Globus pallidus (tissue), 1 donor: ENCODE results near the gene OR2C3.
A peak's percentile ranks its signal among the peaks of the same experiment; 100 is the strongest.
"Not testable (repeated sequence)": the region's sequence is repeated elsewhere in the genome, so short reads cannot be mapped to it uniquely, and the experiment has no call there.

ENCODE experiments used
- DNase-seq: peaks from one replicate; pipeline ENCODE4 v3.0.0-alpha.2; 2015; ENCODE audit warnings: low spot score

Gene OR2C3

DNA sequence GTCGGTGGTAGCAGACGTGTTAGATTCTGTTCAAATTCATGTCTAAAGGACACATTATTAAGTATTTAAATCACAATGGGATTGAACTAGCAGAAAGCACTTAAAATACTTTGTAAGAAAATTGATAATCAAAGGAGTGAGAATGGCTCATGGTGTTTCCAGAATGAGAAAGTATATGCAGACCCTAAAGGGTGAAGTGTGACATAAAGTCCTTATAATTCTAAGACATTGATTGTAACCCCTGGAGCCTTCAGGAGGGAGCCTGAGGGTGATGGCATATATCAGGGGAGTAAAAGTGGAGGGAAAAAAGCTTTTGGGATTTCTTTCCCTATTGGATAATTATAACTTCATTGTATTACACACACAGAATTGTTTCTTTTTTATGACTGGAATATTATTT is at the start of gene OR2C3:
TSS of gene OR2C3 (minus strand) at position 101 of the 400 bp plus-strand sequence. CDS start 3,929 bp downstream, outside the sequence.
- DNase-seq, result no peak

DNA sequence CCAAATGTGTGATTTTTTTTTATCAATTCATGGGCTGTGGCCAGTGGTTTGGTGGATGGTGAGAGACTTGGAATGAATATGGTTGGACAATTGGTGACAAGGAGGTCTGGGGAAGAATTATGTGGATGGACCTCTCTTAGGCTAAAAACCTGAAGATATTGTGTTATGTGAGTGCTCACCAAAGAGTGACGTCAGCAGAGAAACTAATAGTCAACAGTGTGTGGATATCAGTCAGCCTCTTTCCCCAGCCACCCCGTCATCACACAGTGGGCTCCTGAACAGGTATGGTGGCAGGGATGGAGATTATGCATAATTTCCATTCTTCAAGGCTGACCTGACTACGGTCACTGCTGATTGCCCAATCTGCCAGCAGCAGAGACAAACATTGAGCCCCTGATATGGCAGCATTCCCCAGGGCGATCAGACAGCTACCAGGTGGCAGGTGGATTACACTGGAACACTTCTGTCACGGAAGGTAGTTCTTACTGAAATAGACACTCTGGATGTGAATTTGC is 42.8 kb upstream of the OR2C3 start:
- no peak for DNase-seq

DNA sequence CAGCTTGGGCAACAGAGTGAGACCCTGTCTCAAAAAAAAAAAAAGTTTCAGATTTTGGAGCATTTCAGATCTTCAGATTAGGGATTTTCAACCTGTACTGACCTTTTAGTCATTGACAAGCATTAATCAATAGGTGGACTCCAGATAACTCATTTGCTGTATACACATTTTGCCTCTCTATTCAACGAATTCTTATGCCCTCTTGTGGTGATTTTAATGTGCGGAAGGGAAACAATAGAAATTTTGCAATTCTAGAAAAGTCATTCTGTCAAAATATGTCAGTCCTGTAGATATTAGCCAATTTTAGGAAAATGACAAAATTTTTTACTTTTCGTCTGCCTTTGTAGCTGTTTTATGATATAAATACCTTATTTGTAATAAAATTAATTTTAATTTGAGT is 40.3 kb upstream of the OR2C3 start:
- no peak for DNase-seq

DNA sequence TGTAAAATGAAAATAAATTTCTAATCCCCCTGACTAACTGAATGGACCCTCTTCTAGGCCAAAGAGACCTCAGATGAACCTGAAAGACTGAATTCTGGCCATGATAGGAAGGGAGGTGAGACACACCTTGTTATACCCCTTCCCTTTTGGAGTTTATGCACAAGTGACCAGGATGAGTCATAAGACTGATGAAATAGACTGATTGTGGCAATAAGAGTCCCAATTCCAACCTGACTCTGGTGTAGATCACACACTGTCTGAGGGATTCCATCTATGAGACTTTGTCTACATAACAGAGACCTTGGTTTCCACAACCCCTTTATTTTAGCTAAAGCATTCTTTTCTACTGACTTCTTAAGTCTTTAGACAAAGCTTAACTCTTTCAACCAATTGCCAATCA is 38.4 kb upstream of the OR2C3 start:
- DNase-seq, result no peak

DNA sequence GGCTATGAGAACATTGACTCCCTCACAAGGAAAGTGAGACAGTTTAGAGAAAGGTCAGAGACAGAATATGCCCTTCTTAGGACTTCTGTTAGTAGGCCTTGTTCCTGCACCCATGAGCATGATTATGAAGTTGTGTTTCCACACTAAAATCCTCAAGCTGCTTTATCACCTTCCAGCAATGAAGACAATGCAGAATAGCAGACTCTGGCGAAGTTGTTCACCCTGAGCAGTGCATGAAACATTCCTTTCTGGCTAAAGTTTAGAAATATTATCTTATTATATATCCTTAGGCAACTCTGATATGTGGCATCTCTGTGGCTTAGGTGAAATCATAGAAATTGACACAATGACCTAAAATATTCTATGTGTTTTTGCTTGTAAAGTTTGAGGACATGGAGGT is 38.0 kb upstream of the OR2C3 start:
- DNase-seq, result no peak

DNA sequence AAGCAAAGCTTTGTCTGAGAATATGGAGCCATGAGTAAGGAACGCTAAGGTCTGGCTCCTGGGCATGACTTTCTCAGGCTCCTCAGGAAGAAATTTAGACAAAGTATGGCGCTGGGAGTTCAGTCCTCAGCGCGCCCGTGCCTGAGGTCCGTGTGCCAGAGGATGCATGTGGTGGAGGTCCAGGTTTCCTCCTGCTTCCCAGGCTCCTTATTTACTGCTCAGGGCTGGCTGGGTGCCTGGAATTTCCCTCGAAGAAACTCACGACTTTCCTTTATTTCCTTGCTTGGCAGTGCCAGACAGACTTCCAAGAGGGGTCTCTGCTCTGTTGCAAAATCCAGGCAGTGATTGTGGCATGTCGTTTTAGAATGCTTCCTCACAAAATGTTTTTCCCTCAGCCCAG is 26.0 kb upstream of the OR2C3 start:
- DNase-seq, result no peak

DNA sequence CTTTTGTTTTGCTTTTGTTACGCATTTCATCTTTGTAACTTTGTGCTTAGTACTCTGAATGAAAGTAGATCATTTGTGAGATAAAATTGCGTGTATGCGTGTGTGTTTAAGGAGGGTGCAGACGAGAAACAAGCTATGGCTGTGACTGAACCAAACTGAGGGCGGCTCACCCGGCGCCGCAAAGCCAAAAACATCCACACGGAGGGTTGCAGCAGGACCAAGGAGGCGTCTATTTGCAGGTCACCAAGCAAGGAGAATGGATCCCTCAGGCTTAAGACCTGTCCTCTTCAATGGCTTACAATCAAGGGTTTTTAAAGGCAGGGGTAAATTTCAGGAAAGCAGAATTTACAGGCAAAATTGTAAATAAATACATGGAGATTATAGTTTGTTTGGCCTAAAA is 25.5 kb upstream of the OR2C3 start:
- no peak for DNase-seq

DNA sequence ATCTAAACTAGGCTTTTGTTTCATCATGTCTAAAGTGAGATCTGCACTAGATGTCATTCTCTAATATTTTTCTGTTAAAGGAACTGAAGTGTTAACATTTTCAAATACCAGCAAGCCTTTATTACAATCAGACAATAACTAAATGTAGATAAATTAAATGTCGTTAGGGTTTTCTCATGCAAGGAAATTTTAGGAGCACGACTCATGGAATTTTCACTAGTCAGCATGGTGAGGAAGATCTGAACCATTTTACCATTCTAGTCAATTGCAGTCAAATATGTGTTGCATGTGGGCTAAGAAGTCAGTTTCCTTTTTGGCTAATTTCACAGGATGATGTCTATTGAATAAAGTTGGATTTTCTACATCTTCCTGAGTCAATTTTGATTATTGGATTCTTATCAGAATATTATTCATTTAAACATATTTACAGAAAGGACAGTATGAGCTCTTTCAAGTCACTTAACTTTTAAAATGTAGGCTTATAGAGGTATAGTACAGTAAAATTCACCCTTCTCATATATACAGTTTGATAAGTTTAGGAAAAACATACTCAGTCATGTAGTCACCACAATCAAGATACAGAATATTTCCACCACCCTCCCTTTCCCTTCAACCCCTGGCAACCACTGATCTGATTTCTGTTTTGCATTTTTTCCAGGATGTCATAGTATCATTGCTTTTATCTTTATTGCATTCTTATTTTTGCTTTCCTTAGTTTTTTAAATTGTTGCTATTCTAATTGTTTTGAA is 21.9 kb upstream of the OR2C3 start:
- DNase-seq, result no peak

DNA sequence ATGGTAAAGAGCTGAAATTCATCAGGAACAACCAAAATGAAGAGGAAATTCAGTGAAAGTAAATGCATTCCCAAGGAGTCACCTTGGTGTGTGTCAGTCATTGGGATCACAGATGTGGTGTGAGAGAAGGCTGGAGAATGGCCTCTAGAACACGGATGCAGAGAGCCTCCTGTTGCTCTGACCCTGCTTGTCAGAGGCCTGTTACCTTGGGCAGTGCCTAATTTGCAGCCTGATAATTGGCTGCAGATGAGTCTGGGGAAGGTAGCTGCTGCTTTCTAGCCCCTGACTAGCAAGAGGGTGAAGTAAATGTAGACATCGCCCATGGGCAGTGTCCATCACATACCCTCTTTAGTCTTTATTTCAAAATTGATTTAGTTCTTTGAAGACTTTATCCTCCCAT is 16.0 kb upstream of the OR2C3 start:
- DNase-seq, result no peak

DNA sequence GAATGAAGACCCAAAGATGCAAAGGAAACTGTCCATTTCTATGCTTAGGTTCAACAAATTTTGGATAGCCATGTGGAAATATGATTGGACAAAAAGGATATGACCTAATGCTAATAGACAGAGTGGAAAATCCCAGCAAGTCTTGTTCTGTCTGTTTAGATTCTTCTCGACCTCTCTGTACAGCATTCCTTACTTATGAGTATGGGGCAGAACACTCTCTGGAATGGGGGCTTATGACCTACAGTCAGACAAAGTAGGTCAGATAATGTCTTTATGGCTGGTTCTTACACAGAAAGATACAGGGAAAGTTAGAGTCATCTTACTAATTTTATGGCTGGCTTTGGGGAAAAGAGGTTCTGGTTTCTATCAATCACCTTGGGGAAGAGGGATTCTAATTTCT is 15.5 kb upstream of the OR2C3 start:
- no peak for DNase-seq

DNA sequence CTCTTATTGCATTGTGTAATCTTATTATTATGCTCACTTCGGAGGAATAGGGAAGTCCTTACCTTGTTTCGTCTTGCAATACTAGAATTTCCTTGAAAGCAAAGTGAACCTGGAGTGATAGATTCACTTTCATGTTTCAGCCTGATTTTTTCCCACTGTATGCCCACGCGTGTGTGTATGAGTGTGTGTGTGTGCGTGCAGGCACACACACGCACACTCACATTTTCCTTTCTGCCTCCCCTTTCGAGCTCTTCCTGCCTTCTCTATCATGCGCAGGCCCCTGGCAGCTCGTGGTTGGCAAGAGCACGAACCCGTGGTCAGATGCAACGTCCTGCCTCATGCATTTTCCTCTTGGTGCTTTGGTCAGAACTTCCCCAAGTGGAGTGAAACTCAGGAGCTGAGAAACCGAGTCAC is 12.5 kb upstream of the OR2C3 start, which contains the start of gene GCSAML:
TSS of gene GCSAML (plus strand) at position 366 of the 414 bp plus-strand sequence. CDS start 58 bp downstream, outside the sequence.
- peak; percentile 2 for DNase-seq

DNA sequence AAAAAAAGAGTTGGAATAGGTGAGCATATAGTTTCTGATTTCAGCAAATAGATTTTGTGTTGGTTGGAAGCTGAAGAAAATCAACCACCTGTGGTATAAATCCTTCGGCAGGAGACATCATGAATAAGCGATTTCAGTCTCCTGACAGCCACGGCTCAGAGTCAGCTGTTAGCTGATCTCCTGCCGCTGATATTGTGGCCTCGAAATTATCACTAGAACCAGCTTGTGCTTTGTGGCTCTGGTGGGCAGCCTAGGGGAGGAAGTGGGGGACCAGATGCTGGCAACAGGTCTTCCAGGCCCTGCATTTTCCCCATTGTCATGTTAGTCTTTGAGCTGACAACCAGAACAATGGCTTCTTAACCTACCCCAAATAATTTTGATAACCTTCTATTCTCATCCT is 11.9 kb upstream of the OR2C3 start:
- no peak for DNase-seq

DNA sequence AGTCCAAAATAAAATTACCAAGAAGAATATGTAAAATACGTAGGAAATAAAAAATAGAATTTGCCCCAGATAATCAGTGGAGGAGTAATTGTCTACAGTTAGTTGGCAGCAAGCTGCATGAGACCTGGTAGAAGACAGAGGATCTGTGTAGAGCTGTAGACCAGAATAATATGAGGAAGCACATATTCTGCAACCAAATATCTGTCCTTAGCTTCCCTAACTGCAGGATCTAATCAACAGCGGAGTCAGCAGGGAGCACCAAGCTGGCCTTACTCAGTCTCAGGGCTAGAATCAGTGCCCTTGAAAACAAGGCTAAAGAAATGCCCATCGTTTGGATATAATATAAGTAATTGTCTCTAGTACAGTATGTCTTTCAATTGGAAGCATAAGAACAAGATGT is 6.6 kb upstream of the OR2C3 start:
- no peak for DNase-seq

DNA sequence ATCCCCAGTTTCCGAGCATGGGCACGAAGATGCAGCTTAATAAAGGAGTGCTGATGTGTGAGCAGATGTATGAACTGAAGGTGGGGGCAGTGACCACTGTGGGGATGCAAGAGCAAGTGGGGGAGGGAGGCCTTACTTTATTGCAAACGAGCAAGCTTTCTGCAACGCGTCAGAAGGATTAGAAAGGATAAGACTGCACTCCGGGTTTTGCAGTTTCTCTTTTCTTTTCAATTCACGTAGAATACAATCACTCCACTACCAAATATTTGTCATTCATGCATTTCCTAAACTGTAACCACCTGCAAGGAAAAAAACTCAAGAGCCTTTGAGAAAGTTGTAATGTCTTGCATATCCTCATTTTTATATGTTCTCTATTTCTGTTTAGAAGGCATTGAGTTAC is 4.3 kb upstream of the OR2C3 start:
- DNase-seq, result no peak

DNA sequence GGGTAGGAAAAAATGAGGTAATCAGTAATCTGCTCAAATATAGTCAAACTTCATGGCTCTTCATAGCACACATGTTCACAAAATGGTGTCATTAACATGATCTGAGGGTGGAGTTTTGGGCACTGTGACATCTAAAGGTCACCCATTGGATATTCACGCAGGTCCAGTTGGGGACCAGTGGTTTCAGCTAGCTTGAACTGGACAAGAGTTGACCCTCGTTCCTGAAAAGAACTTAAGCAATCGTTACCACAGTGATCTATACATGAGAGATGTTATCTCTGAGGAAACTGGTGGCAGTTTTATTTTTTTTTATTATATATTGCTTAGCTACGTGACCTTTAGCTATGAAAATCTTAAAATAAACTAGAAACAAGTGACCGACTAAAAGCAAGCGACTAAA is 3.0 kb upstream of the OR2C3 start:
- no peak for DNase-seq

DNA sequence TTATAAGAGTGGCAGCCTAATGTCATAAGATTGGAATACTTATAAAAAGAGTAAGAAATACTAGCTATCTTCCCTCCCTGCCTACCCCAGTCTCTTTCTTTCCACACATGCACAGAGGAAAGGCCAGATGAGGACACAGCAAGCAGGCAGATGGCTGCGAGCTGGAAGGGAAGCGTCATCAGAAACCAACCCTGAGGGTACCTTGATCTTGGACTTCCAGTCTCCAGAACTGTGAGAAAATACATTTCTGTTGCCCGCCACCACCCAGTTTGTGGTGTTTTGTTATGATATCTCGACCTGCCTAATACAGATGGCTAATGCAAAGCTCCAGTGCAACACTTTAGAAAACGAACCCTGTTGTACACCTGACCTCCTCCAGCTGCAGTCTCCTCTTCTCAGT is 2.3 kb upstream of the OR2C3 start:
- DNase-seq, result no peak

DNA sequence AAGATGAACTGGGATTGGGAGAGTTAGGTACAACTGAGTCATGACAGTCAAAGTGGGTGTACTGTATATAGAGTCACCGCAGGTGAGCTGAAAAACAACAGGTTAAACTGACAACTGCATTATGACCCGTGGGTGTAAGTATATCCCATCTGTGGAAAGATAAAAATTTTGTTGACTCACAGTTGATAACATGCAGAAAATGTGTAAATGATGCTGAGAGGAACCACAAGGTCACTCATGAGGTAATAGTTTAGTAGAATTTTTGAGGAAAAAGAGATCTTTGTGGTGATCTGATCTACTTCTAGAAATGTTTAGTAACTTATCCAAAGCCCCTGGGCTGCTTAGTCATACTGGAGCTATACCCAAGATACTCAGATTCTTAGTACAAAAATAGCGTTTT is 838 bp downstream of the OR2C3 start:
- no peak for DNase-seq

DNA sequence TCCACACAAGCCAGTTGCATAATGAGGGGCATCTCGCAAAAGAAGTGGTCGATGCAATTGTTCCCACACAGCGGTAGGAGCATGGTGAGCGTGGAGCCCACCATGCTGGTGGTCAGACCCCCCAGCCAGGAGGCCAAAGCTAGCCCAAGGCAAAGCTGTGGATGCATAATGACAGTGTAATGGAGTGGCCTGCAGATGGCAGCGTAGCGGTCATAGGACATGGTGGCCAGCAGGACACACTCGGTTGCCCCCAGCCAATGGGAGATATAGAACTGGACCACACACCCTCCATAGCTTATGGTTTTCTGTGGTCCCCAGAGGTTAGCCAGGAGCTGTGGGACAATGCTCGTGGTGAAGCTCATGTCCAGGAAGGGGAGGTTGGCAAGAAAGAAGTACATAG is 4.3 kb downstream of the OR2C3 start:
- DNase-seq, result no peak

DNA sequence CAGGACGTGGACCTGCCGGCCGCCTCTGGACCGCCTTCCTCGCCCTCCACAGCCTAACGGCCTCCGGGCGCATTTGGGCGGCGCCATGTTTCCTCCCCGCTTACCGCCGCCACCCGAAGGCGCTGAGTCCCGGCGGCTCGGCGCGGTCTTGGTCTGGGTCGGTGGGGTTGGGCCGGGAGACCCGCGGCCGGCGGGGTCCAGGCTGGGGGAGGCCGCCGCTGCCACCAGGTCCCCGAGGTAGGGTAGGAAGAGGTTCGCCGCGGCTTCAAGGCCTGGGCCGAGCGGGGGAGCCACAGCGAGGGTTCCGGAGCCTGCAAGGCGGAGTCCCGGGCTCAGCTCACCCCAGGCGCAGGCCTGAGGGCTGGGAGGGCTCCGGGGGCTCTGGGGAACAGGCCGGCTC is 5.5 kb downstream of the OR2C3 start:
- no peak for DNase-seq

DNA sequence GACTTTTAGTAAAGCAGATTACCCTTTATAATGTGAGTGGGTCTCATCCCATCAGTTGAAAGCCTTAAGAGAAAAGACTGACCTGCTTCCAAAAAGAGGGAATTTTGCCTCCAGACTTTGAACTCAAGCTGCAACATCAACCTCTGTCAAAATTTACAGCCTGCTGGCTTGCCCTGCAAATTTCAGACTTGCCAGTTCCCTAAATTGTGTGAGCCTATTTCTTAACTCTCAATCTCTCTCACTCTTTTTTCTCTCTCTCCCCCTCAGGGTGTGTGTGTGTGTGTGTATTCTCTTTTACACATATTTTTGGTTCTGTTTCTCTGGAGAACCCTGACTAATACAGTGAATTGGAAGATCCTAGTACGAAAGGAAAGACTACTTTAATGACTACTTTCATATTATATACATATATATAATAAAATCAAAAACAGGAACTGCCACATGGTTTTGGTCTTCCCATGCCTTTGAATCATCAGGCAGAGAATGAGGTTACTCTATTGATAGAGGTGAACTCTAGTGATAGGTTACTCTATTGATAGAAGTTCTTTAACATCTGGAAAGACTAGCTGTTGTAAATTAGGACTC is 6.4 kb downstream of the OR2C3 start:
- no peak for DNase-seq

DNA sequence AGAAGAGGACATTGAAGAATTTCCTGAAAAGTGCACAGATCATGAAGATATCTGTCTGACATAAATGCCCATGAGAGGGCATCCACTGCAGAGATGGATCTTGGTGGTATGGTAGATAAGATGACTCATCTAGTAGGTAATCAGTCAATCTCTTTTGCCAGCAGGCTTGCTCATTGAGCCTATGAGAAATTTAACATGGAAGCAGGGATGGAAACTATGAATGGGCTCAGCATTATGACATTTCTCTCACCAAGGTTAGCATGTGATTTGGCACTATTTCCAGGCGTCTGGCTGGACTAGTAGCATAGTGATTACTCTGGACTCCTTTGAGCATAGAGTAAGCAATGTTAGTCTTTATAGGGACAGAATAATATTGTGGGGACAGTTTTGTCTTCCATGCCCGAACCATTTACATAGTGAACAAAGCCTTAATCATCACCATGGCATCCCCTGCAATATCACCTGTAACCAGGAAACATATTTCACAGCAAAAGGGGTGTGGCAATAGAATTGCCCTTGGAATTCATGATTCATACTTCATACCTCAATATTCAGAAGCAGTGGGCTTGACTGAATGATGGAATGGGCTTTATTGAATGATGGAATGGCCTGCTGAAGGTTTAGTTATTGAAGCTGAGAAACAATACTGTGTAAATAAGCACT is 7.3 kb downstream of the OR2C3 start:
- DNase-seq, result no peak

DNA sequence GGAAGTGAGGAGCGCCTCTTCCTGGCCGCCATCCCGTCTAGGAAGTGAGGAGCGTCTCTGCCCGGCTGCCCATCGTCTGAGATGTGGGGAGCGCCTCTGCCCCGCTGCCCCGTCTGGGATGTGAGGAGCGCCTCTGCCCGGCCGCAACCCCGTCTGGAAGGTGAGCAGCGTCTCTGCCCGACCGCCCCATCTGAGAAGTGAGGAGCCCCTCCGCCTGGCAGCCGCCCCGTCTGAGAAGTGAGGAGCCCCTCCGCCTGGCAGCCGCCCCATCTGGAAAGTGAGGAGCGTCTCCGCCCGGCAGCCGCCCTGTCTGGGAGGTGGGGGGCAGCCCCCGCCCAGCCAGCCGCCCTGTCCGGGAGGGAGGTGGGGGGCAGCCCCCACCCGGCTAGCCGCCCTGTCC is 14.4 kb downstream of the OR2C3 start:
- not testable (repeated sequence) for DNase-seq

DNA sequence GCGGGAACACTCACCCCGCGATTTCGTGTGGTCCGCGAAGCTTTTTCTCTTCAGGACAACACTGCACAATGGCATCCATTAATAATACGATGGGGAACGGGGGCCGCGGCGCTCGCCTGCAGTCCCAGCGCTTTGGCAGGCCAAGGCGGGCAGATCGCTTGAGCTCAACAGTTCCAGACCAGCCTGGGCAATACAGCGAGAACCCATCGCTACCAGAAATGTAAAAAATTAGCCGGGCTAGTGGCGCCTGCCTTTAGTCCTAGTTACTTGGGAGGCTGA is 17.7 kb downstream of the OR2C3 start:
- DNase-seq, result no peak
